C4-2B (cell line): ENCODE data around the gene SSH3.

ENCODE experiments used
- CTCF ChIP-seq: fragments of 450-650 bp; conservative IDR thresholded peaks from 2 replicates; pipeline ENCODE4 v1.5.1; 2017; ENCODE audit warnings: mild to moderate bottlenecking
- ZFX ChIP-seq: fragments of 450-650 bp; IDR thresholded peaks from 2 replicates; pipeline ENCODE4 v1.6.1; 2017

GRCh38 chr11:67293090-67293489 lies 10.2 kb upstream of the SSH3 start:
- no peak for TF ChIP-seq ZFX
- no peak for TF ChIP-seq CTCF
